ENCODE results near the gene FAM171A1.
"Not testable (repeated sequence)": the region's sequence is repeated elsewhere in the genome, so short reads cannot be mapped to it uniquely, and the experiment has no call there.

Gene FAM171A1

GRCh38 chr10:15278786-15279185 is 92.3 kb downstream of the FAM171A1 start:
- DNase-seq: no peak

GRCh38 chr10:15276039-15276438 is 95.0 kb downstream of the FAM171A1 start:
- not testable (repeated sequence) for DNase-seq

GRCh38 chr10:15269838-15270237 is 101.3 kb downstream of the FAM171A1 start:
- DNase-seq: not testable (repeated sequence)

- no peak for DNase-seq
These were observed 103.6 kb downstream of the FAM171A1 start for GRCh38 chr10:15267496-15267895.

- DNase-seq: no peak
These were observed 105.0 kb downstream of the FAM171A1 start for GRCh38 chr10:15266117-15266516.

- DNase-seq: no peak
These were observed 105.5 kb downstream of the FAM171A1 start for GRCh38 chr10:15265558-15265957.

GRCh38 chr10:15265056-15265455 is 106.0 kb downstream of the FAM171A1 start:
- no peak for DNase-seq

GRCh38 chr10:15263657-15264323 is 107.3 kb downstream of the FAM171A1 start:
- DNase-seq: no peak

- DNase-seq: no peak
These were observed 108.9 kb downstream of the FAM171A1 start for GRCh38 chr10:15262036-15262713.

- no peak for DNase-seq
These were observed 112.0 kb downstream of the FAM171A1 start for GRCh38 chr10:15259136-15259535.

- no peak for DNase-seq
These were observed 112.8 kb downstream of the FAM171A1 start for GRCh38 chr10:15258255-15258654.

GRCh38 chr10:15255961-15256360 is 115.1 kb downstream of the FAM171A1 start:
- no peak for DNase-seq

GRCh38 chr10:15254808-15255648 is 116.1 kb downstream of the FAM171A1 start:
- DNase-seq: no peak

- no peak for DNase-seq
These were observed 116.9 kb downstream of the FAM171A1 start for GRCh38 chr10:15253951-15254807.

GRCh38 chr10:15252396-15252795 is 118.7 kb downstream of the FAM171A1 start:
- no peak for DNase-seq

GRCh38 chr10:15251791-15252380 is 119.2 kb downstream of the FAM171A1 start:
- DNase-seq: no peak

GRCh38 chr10:15245530-15245929 is 125.6 kb downstream of the FAM171A1 start:
- DNase-seq: no peak

GRCh38 chr10:15244635-15245197 is 126.4 kb downstream of the FAM171A1 start:
- no peak for DNase-seq

- DNase-seq: no peak
These were observed 128.7 kb downstream of the FAM171A1 start for GRCh38 chr10:15242261-15242840.

GRCh38 chr10:15241306-15241705 is 129.8 kb downstream of the FAM171A1 start:
- DNase-seq: no peak

- DNase-seq: no peak
These were observed 132.3 kb downstream of the FAM171A1 start for GRCh38 chr10:15238555-15239335.

Measured in cortex of kidney (tissue), 1 donor.